Jurkat, Clone E6-1 (cell line): ENCODE data around the gene GRIN3A. TPM values are rescaled to one million over a fixed set of nuclear protein-coding genes. Genes with fewer than 3 reads are reported as not detected.
"Not testable (repeated sequence)": the region's sequence is repeated elsewhere in the genome, so short reads cannot be mapped to it uniquely, and the experiment has no call there.

Experiments
- DNase-seq: peaks from one replicate; pipeline ENCODE4 v3.0.0-alpha.2; 2011; ENCODE audit warnings: low read depth, low spot score
- H3K4me3 ChIP-seq: 2 replicates; pipeline ENCODE4 v1.5.1; 2011; ENCODE audit warnings: mild to moderate bottlenecking, low read length, control low read depth, moderate library complexity
- polyA plus RNA-seq: library from polyadenylated mRNA; unstranded; fragments of >200 nt; gene quantifications from one replicate; pipeline ENCODE4 v1.2.1, GENCODE V29; 2012; ENCODE audit warnings: missing spikeins; ENCODE audit not compliant: insufficient read length, insufficient read depth

Gene GRIN3A
- 0.11 TPM for polyA plus RNA-seq

- DNase-seq = no peak
- H3K4me3 ChIP-seq = no peak within 1 kb of the TSS
Observed at GRCh38 chr9:101738566-101739183, at the start of gene GRIN3A. Gene GRIN3A (minus strand): TSS chr9:101738647. CDS start chr9:101737979, 668 bp downstream.

DNA sequence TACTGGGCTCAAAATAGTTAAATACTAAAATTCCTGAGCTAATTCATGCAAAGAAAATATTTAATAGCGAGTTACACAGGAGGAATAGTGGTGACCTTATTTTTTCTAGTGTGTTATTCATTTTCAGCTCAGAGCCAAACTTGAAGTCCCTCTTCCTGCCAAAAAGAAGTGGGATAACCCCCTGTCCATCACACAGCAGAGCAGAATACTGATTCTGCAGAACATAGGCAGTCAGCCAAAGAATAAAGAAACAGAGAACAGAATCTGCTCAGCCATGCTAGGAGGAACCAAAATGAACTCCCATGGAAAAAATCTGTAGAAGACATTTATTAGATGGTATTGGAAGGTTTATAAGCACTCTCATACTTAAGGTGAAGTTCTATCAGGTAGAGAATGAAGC is 49.4 kb upstream of the GRIN3A start:
- no peak overlapping the region for H3K4me3 ChIP-seq
- DNase-seq = no peak

- no peak overlapping the region for H3K4me3 ChIP-seq
- no peak for DNase-seq
Observed at GRCh38 chr9:101778332-101778731, 39.9 kb upstream of the GRIN3A start.

GRCh38 chr9:101764472-101764871 is 26.0 kb upstream of the GRIN3A start:
- H3K4me3 ChIP-seq = no peak overlapping the region
- DNase-seq = no peak

- DNase-seq = no peak
- no peak overlapping the region for H3K4me3 ChIP-seq
Observed at GRCh38 chr9:101758304-101758930, 20.0 kb upstream of the GRIN3A start.

- no peak overlapping the region for H3K4me3 ChIP-seq
- DNase-seq = no peak
Observed at GRCh38 chr9:101753716-101754115, 15.3 kb upstream of the GRIN3A start.

DNA sequence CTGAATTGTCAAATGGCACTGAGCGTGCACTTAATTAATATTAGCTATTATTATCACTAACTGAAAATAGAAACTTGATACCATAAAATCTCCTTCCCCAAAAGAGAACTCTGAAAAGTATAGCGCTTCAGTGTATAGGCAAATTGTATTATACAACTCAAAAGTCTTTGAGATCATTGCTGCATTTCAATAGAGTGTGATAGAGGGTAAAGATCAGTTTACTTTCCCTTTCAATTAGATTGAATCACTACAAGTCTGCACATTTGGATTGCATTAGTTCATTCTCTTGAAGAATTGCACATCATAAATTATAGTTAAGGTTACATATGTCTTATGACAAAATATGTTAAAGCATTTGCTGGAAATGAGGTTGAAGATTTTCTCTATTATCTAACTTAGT is 13.4 kb upstream of the GRIN3A start:
- no peak for DNase-seq

DNA sequence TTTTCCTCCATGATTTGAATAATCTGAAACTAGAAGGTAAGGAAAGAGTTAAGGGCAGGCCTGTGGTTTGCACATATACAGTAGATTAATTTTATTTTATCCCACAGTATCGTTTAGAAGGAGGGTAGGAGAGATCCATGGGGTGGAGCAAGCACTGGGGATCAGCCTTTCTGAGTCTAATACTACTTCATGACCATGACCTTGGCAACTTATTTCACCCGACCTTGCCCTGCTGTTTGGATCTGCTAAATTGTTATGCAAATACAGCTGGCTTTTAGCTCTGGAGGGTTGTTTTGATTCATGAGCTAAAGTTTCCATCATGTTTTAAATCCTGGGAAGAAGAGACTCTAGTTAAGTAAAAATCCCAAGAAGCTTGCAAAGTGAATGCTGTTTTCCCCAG is 864 bp upstream of the GRIN3A start:
- DNase-seq = no peak
- H3K4me3 ChIP-seq = no peak overlapping the region

More for the DNA sequence above, 13.4 kb upstream of the GRIN3A start:
- no peak overlapping the region for H3K4me3 ChIP-seq

DNA sequence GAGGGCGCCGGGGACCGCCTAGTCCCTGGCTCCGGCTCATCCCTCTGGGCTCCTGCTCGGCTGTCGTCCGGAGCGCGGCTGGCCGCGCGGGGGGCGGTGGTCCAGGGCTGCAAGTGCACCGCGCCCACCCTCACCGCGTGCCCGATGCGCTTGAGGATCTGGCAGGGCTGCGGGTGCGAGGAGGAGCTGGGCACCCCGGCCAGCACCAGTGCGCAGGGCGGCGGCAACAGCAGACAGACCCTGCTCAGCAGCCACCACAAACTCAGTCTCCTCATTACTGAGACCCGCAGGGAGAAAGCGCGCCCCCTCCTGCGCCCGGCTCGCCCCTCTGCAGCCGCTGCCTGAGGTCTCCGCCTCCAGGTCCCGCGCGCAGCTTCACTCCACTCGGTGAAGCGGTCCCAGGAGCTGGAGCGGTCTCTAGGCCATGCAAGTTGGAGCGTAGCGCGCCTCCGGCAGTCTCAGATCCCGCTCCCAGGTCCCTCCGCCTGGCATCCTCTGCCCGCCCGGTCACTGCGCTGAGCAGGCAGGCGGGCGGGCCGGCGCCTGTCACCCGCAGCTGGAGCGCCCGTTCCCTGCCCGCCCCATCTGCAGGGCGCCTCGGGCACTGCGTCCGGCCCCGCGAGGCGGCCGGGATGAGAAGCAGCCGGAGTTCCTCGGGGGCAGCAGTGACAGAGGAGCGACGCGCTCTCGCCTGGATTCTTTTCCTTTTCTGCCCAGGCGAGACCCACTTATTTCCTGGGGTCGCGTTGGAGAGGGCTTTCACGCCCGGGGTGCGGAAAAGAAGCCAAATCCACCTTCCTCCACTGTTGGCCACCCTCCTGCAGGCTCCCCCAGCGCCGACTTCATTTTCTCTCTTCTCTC is 512 bp downstream of the GRIN3A start:
- no peak overlapping the region for H3K4me3 ChIP-seq
- no peak for DNase-seq

- DNase-seq = no peak
- no peak overlapping the region for H3K4me3 ChIP-seq
Observed at GRCh38 chr9:101737165-101737704, 1.2 kb downstream of the GRIN3A start.

DNA sequence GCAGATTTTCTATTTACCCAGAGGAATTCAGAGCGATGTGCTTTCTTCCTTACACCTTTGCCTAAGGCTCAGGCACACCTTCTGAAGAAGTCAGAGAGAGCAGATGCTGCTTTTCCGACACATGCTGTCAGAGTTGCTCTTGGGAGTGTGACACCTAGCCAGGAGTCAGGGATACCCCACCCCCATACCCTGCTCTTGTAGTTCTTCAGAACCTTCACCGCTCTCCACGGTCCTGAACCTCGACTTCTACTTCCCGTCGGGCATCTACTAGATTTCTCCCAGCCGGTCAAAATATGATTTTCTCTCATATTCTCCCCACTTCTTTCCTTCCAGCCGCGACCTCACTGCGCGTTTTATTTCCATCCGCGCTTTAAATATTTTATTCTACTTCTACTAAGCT is 1.7 kb downstream of the GRIN3A start:
- H3K4me3 ChIP-seq = no peak overlapping the region
- DNase-seq = no peak

- no peak overlapping the region for H3K4me3 ChIP-seq
- no peak for DNase-seq
Observed at GRCh38 chr9:101731429-101731828, 7.0 kb downstream of the GRIN3A start.

DNA sequence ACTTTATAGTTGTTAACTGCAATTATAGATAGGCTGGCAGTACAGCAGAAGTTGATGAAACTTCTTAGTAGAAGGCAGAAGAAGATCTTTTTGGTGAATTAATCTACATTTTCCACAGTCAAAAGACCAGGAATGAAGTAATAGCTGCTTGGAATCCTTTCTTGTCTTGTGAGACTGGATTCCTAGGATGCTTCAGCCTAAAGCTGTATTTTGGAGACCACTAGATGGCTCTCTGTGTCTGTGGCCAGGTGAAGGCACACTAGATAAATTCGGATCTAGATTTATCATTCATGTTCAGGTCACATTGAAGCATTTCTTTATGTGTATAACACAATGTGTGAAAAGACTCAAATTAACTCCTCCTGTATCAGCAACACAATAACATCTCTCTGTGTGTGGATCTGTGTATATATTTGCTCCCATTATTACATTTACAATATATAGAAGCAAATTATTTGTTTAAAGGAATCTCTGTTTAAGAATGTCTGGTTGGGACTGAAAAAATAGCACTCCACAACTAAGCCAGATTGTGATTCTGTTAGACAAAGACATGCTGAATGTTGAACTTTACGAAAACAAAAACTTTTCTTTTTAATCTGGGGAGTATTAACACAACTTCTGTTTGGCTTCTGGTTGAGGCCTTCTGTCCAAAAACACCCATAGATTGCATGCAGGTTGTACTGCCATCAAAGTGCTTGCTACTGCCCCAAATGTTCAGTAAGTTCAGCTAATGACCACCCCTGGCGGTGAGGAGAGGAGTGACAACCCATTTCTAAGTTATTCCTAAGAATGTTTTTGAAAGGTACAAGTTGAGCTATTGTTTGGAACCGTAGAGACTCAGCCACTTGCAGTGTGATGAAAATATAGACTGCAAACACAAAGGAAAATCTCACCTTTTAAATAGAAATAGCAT is 10.6 kb downstream of the GRIN3A start:
- peak; percentile 24 for DNase-seq
- no peak overlapping the region for H3K4me3 ChIP-seq

DNA sequence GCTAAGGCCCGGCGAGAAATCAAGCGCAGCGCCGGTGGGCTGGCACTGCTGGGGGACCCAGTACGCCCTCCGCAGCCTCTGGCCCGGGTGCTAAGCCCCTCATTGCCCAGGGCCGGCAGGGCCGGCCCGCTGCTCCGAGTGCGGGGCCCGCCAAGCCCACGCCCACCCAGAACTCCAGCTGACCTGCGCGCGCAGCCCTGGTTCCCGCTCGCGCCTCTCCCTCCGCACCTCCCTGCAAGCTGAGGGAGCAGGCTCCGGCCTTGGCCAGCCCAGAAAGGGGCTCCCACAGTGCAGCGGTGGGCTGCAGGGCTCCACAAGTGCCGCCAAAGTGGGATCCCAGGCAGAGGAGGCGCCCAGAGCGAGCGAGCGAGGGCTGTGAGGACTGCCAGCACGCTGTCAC is 14.2 kb downstream of the GRIN3A start:
- H3K4me3 ChIP-seq, DNase-seq: not testable (repeated sequence)

DNA sequence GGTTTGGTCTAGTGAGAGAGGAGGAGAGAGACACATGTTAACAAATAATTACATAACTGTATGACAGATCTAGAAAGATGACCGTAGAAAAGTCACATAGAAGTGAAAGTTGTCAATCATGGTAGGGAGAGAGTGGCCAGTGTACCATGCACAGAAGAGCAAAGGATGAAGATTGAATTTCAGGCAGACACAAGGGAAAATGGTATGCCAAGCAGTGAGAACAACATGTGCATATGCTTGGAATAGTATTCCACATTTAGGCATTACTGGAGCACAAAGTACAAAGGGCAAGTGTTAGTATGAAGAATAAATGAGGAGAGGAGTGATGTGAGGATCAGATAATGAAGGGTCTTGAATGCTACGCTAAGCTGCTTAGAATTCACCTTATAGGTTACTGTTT is 20.3 kb downstream of the GRIN3A start:
- DNase-seq = no peak
- no peak overlapping the region for H3K4me3 ChIP-seq

DNA sequence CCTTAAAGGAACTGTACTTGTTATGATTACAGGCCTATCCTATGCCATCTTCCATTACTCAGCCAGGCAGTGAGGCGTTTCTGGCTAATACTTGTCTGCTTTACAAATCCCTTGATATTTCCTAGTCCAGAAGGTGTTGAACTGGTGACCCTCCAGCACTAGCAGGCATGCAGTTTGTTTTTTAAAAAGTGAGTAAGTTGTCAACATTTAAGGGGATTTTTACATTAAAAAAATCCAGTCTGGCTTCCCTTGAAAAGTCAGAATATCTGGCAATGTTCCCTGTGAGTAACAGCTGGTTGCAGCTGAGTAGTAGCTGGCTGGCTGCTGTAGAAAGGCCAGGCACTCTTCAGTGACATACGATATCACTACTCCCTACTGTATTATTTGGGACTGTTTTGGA is 21.8 kb downstream of the GRIN3A start:
- DNase-seq = no peak
- H3K4me3 ChIP-seq = no peak overlapping the region

DNA sequence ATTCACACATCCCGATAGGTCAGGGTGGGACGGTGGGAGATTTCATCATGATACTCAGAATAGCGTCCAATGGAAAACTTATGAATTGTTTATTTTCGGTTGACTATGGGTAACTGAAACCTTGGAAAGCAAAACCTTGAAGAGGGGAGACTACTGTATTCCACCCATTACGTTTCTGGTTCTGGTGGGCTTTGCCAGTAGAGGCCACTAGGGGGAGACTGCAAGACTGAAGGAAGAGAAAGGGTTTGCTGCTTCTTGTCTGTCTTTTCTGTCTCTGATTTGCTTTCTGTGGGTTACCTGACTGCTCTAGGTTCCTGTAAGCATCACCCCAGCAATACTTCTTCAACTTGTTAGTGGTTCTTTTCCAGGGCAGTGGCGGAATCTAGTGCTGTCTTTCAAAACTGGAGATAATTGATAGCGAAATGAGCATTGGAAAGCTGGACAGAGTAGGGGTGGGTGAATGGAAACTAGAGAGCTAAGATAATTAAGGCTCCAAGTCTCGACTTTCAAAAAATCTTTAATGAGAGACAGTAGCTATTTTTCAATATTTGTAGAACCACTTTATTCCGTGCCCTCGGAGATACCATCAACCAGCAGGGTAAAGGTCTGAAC is 27.0 kb downstream of the GRIN3A start:
- peak; percentile 14 for DNase-seq
- no peak overlapping the region for H3K4me3 ChIP-seq

GRCh38 chr9:101708855-101709254 is 29.6 kb downstream of the GRIN3A start:
- no peak for DNase-seq
- no peak overlapping the region for H3K4me3 ChIP-seq

DNA sequence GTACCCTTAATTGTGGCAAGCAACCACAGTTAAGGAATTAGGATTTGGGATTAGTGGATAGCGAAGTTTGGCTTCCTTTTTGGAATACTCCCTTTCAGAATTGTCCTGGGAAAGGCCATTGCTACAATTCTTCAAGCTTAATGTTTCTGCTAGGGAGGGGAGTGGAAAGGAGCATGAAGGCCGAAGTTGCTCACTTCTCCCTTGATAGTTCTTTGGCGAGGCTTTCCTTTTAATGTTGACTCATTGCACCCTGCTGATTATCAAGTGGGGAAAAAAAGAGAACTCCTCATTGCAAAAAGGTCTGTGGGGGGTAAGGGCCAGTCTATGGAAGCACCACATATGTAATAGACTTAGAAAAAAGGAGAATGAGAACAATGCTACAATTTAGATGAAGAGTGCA is 30.7 kb downstream of the GRIN3A start:
- H3K4me3 ChIP-seq = no peak overlapping the region
- no peak for DNase-seq
